ENCODE data around the gene KLHL18. TPM values are rescaled to one million over a fixed set of nuclear protein-coding genes. Genes with fewer than 3 reads are reported as not detected.

The KLHL18 gene
- total RNA-seq, 1 donor from 2014 or later = 20.3 TPM

DNA sequence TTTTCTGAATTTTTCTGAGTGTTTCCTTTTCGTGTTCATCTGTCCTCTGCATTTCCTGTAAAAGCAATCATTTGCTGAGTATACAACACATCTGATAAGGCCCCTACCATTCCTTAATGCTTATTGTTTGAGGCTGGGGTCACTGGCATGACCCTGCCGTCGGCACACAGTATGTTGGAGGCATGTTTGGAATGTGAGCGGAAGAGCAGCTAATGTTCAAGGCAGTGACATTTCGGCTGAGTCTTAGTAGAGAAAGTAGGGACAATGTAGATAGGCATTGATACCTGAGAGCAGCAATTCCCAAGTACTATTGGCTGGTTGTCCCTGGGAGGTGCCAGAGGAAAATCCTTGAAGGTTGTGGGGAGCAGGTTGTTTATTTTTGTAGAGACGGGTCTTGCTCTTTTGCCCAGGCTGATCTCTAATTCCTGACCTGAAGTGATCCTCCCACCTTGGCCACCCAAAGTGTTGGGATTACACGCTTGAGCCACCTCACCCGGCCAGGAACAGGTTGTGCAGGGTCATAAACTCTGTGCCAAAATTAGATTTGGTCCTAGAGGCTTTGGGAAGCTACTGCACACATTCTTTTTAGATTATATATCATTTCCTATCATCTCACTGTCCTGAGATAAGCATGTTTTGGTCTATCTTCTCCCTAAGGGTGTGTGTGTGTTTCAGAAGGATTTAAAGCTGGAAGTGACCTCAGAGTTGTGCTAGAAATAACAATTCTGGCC lies 111.6 kb downstream of the KLHL18 start:
- DNase-seq (ENCODE audit: low read depth in 2 of 2) = peak in 1 of 2 donors; percentile 68

DNA sequence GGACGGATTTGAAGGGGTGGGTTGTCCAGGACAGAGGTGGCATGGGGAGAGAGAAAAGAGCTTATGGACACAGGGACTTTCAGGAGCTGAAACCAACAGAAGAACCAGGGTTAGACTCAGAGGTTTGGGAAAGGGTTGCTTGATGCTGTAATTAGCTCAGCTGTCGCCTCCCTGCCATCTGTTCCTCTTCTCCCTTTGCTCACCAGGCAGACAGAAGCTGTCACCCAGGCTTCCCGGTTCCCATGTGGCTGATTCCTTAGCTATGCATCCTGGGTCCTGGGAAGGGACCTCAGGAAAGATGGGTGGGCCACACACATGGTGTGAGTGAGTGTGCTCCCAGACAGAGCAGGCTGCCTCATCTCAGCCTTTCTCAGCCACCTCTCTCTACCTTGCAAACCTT lies 112.1 kb downstream of the KLHL18 start:
- DNase-seq (ENCODE audit: low read depth in 2 of 2) = no peak

Other genes with a start within 250 kb of the KLHL18 start
- gene SETD2, start 118.8 kb upstream of the KLHL18 start, total RNA-seq = 18.9 and 22.4 TPM in 2 replicates
- gene KIF9, start 145 bp upstream of the KLHL18 start, total RNA-seq = 6.3 and 6.8 TPM in 2 replicates
- gene PTPN23, start 98.1 kb downstream of the KLHL18 start, total RNA-seq = 9.5 and 21.9 TPM in 2 replicates
- gene SCAP, start 193.0 kb downstream of the KLHL18 start, total RNA-seq = 39.2 and 55.9 TPM in 2 replicates
- 27.9 and 34.6 TPM in 2 replicates for gene ELP6, start 230.8 kb downstream of the KLHL18 start, total RNA-seq